B cell (primary cell): Measurements from ENCODE around the gene TRIAP1. TPM values are rescaled to one million over a fixed set of nuclear protein-coding genes. Genes with fewer than 3 reads are reported as not detected.
"Not testable (repeated sequence)": the region's sequence is repeated elsewhere in the genome, so short reads cannot be mapped to it uniquely, and the experiment has no call there.

Experiments
- ATAC-seq: fragments of 200-7000 bp; cut with Tn5 transposase; one replicate; pipeline ENCODE4 v1.10.0; 2021; ENCODE audit warnings: low read depth, mild to moderate bottlenecking, moderate number of reproducible peaks, moderate library complexity
- CTCF ChIA-PET: fragments of 350-600 bp; sonication (Branson Sonifier 250); formaldehyde crosslinking; loops from one replicate; lab custom pipeline; 2021; ENCODE audit warnings: antibody characterized with exemption, inconsistent platforms; lab: Charles Lee
- POLR2A ChIA-PET: fragments of 350-600 bp; sonication (Branson Sonifier 250); formaldehyde crosslinking; loops from one replicate; lab custom pipeline; 2021; ENCODE audit warnings: antibody characterized with exemption; lab: Charles Lee
- DNase-seq: peaks from one replicate; pipeline ENCODE4 v3.0.0; 2013
- H2AFZ ChIP-seq: 2 replicates; pipeline ENCODE4 v1.6.1; 2012; ENCODE audit warnings: mild to moderate bottlenecking, low read depth, low read length; ENCODE audit not compliant: insufficient read depth, poor library complexity, severe bottlenecking
- H3K27ac ChIP-seq, 2 donors: 1 replicate in 1 of 2; 2 replicates in 1 of 2; pipeline ENCODE4 v1.5.1; 2012 to 2013; ENCODE audit warnings: low read length in 2 of 2, mild to moderate bottlenecking in 2 of 2, moderate library complexity in 1 of 2
- H3K27me3 ChIP-seq, 4 experiments: fragments of 200-600 bp in 1 of 4; sonication (generic) in 1 of 4; replicated peaks in 1 of 4; 1 replicate in 2 of 4; 2 replicates in 2 of 4; pipeline versions ENCODE4 v1.6.1 to v1.7.0; 2013 to 2016; ENCODE audit warnings: low read length in 3 of 4, mild to moderate bottlenecking in 2 of 4, mixed read lengths in 1 of 4, moderate library complexity in 1 of 4; ENCODE audit not compliant: insufficient read depth in 4 of 4, control insufficient read depth in 3 of 4; ENCODE audit errors: control extremely low read depth in 1 of 4
- H3K36me3 ChIP-seq, 2 experiments: replicated peaks in 1 of 2; 1 replicate in 1 of 2; 2 replicates in 1 of 2; pipeline versions ENCODE4 v1.6.1 to v1.7.1; 2013; ENCODE audit warnings: low read length in 1 of 2; ENCODE audit not compliant: insufficient read depth in 2 of 2, control insufficient read depth in 1 of 2; ENCODE audit errors: control extremely low read depth in 1 of 2, extremely low read depth in 1 of 2
- H3K4me1 ChIP-seq, 2 donors: fragments of 200-600 bp in 1 of 2; sonication (generic) in 1 of 2; 1 replicate in 1 of 2; 2 replicates in 1 of 2; pipeline versions ENCODE4 v1.5.1 to v1.6.1; 2013 to 2017; ENCODE audit warnings: low read length in 2 of 2; ENCODE audit not compliant: control insufficient read depth in 2 of 2, insufficient read depth in 2 of 2
- H3K4me2 ChIP-seq: replicated peaks from 2 replicates; pipeline ENCODE3; 2012; ENCODE audit warnings: mild to moderate bottlenecking, low read depth, low read length; ENCODE audit not compliant: poor library complexity, severe bottlenecking
- H3K4me3 ChIP-seq, 5 experiments: fragments of 200-600 bp in 1 of 5; sonication (generic) in 1 of 5; 1 replicate in 3 of 5; 2 replicates in 2 of 5; pipeline versions ENCODE4 v1.5.1 to v1.7.0; 2011 to 2016; ENCODE audit warnings: low read length in 4 of 5, mild to moderate bottlenecking in 4 of 5, low read depth in 2 of 5, control low read depth in 1 of 5, moderate library complexity in 1 of 5; ENCODE audit not compliant: insufficient read depth in 1 of 5; ENCODE audit errors: control extremely low read depth in 1 of 5, extremely low read depth in 1 of 5
- H3K79me2 ChIP-seq: fragments of 200-600 bp; sonication (generic); one replicate; pipeline ENCODE4 v1.6.0; 2016; ENCODE audit warnings: low read length; ENCODE audit not compliant: control insufficient read depth, insufficient read depth
- H3K9ac ChIP-seq: fragments of 200-600 bp; sonication (generic); 2 replicates; pipeline ENCODE4 v1.6.1; 2017; ENCODE audit warnings: mild to moderate bottlenecking, low read length, moderate library complexity
- H3K9me3 ChIP-seq, 3 donors: one replicate each; pipeline versions ENCODE4 v1.6.1 to v1.7.1; 2013; ENCODE audit warnings: low read length in 2 of 3; ENCODE audit not compliant: control insufficient read depth in 2 of 3, insufficient read depth in 1 of 3; ENCODE audit errors: control extremely low read depth in 1 of 3
- H4K20me1 ChIP-seq: 2 replicates; pipeline ENCODE4 v1.6.0; 2012; ENCODE audit warnings: mild to moderate bottlenecking, low read length; ENCODE audit not compliant: insufficient read depth, control insufficient read depth, poor library complexity, severe bottlenecking
- H3K27ac Mint-ChIP-seq: one replicate; pipeline ENCODE4 v1.8.0; 2021; ENCODE audit warnings: mixed read lengths
- H3K27me3 Mint-ChIP-seq: one replicate; pipeline ENCODE4 v1.8.0; 2021; ENCODE audit warnings: mixed read lengths
- H3K4me1 Mint-ChIP-seq: one replicate; pipeline ENCODE4 v1.8.0; 2021; ENCODE audit warnings: mixed read lengths
- H3K4me3 Mint-ChIP-seq: one replicate; pipeline ENCODE4 v1.8.0; 2021; ENCODE audit warnings: mixed read lengths
- H3K9me3 Mint-ChIP-seq: one replicate; pipeline ENCODE4 v1.8.0; 2022; ENCODE audit warnings: mixed read lengths; ENCODE audit not compliant: insufficient read depth
- CTCF ChIP-seq: fragments of 200-600 bp; IDR thresholded peaks from one replicate; pipeline ENCODE4 v1.8.0; 2022; ENCODE audit warnings: antibody characterized with exemption, mild to moderate bottlenecking
- EZH2 ChIP-seq: IDR thresholded peaks from 2 replicates; pipeline ENCODE4 v1.6.1; 2012; ENCODE audit warnings: borderline replicate concordance, low read depth, mild to moderate bottlenecking, moderate library complexity, low read length; ENCODE audit not compliant: insufficient read depth, poor library complexity, severe bottlenecking
- WGBS: methylation state at CpG from one replicate; pipeline ENCODE4 v1.1.5; 2013; ENCODE audit warnings: missing lambda C conversion rate; ENCODE audit not compliant: insufficient coverage; 5-methylcytosine and 5-hydroxymethylcytosine counted together
- intact Hi-C: fragments of 100-400 bp; cut with micrococcal nuclease; formaldehyde crosslinking; loops from one replicate; pipeline ENCODE4 v1.10.0; 2022
- polyA plus RNA-seq: library from polyadenylated mRNA; depleted of rRNA; stranded (reverse); fragments of >200 nt; gene quantifications from 2 replicates; pipeline ENCODE4 v1.2.3, GENCODE V29; 2012
- total RNA-seq, 2 donors: library from RNA; stranded (reverse); fragments of 120-200 nt in 1 of 2; gene quantifications; 1 replicate in 1 of 2; 2 replicates in 1 of 2; pipeline versions ENCODE4 v1.2.3 to v1.2.4, GENCODE V29; 2013 to 2022

The TRIAP1 gene
- total and polyA plus RNA-seq, 2 donors (not counting 1 experiment from before 2014, with no cell fraction given): 13.8 to 19.6 TPM

GRCh38 chr12:120447992-120448391 is 1.8 kb upstream of the TRIAP1 start:
- WGBS: 100% methylated on average over 4 of the region's 4 CpGs
- TF ChIP-seq CTCF: no peak
- no peak for TF ChIP-seq EZH2
- ATAC-seq (no peak), DNase-seq (no peak)
- no peak overlapping the region for H3K27ac ChIP-seq
- peaks cover 16 to 24% of the 10 kb centered on the region in 2 donors for H3K4me1 ChIP-seq
- H3K4me2 ChIP-seq: peak overlapping the region; percentile 74
- peaks cover 80% of the 10 kb centered on the region for H3K79me2 ChIP-seq
- intact Hi-C loops: loop anchor here (2.0 kb wide), 1 partner anchor 49 kb away; the partner anchor contains the start of gene DYNLL1
- no peaks in the 10 kb centered on the region for H3K9me3 ChIP-seq
- H3K36me3 ChIP-seq: peaks cover 6 to 21% of the 10 kb centered on the region in 2 experiments
- peak overlapping the region; percentile 96 for H3K4me3 Mint-ChIP-seq
- peaks cover 38% of the 10 kb centered on the region for H3K4me1 Mint-ChIP-seq
- H3K27me3 Mint-ChIP-seq: no peaks in the 10 kb centered on the region
- H3K27ac Mint-ChIP-seq: no peak overlapping the region
- H2AFZ ChIP-seq: no peak overlapping the region
- CTCF ChIA-PET: interaction anchor here (0.7 to 1.5 kb wide), 5 partner anchors 8 to 220 kb away, joined by 3 to 7 read pairs (median 5); partner anchors contain the start of gene SRSF9
- POLR2A ChIA-PET: no interaction called here
- H4K20me1 ChIP-seq: peaks cover 14% of the 10 kb centered on the region
- no peak overlapping the region for H3K9ac ChIP-seq
- no peaks in the 10 kb centered on the region for H3K27me3 ChIP-seq
- H3K4me3 ChIP-seq: no peak overlapping the region
- H3K9me3 Mint-ChIP-seq: no peaks in the 10 kb centered on the region

- intact Hi-C loops: loop anchor here (1.0 to 2.0 kb wide), 3 partner anchors 9 to 50 kb away; partner anchors contain the start of genes COX6A1, DYNLL1 and SRSF9
- Histone ChIP-seq H3K9ac (peak overlapping the region; percentile 96), H3K79me2 (peaks cover 70% of the 10 kb centered on the region), H3K4me3 (peak overlapping the region; percentile 80 to 98 (median 90)), H3K4me2 (peak overlapping the region; percentile 74), H3K27ac (peak overlapping the region; percentile 90 to 94), H3K4me1 (peaks cover 16 to 24% of the 10 kb centered on the region in 2 donors), H2AFZ (peak overlapping the region; percentile 99), H3K36me3 (peaks cover 5 to 28% of the 10 kb centered on the region in 2 experiments)
- not testable (repeated sequence) for ATAC-seq, DNase-seq, H3K9me3 Mint-ChIP-seq, H3K27me3 Mint-ChIP-seq, H3K9me3 ChIP-seq, H4K20me1 ChIP-seq, H3K27me3 ChIP-seq
- peaks cover 38% of the 10 kb centered on the region for H3K4me1 Mint-ChIP-seq
- H3K27ac Mint-ChIP-seq: peak overlapping the region; percentile 96
- 10% methylated on average over 13 of the region's 17 CpGs for WGBS
- peak overlapping the region; percentile 96 for H3K4me3 Mint-ChIP-seq
- CTCF ChIA-PET: interaction anchor here (1.5 to 1.6 kb wide), 2 partner anchors 21 to 25 kb away, joined by 3 to 5 read pairs; no protein-coding TSS in a partner anchor
- POLR2A ChIA-PET: interaction anchor here (1.3 to 1.4 kb wide), 3 partner anchors 10 to 22 kb away, joined by 3 to 8 read pairs (median 3); no protein-coding TSS in a partner anchor
Observed at GRCh38 chr12:120446844-120447178, 627 bp upstream of the TRIAP1 start.
